Measurements from ENCODE around the gene AKR1C8. TPM values are rescaled to one million over a fixed set of nuclear protein-coding genes. Genes with fewer than 3 reads are reported as not detected.
"Not testable (repeated sequence)": the region's sequence is repeated elsewhere in the genome, so short reads cannot be mapped to it uniquely, and the experiment has no call there.

Gene AKR1C8
- total RNA-seq, 4 donors from 2014 or later, result not detected

GRCh38 chr10:5187867-5188266, 2.9 kb upstream of the AKR1C8 start:
- no peaks in the 10 kb centered on the region for H3K9me3 ChIP-seq
- TF ChIP-seq EP300 (IDR thresholded peaks at IDR 0.05) (no peak), POLR2A (IDR thresholded peaks at IDR 0.05) (no peak), CTCF (IDR thresholded peaks at IDR 0.05) (no peak)
- no peaks in the 10 kb centered on the region for H3K27me3 ChIP-seq
- no peaks in the 10 kb centered on the region for H3K36me3 ChIP-seq
- WGBS, 2 donors, result 67 to 75% methylated on average over 5 of the region's 5 CpGs
- H3K27ac ChIP-seq, result no peak overlapping the region
- H3K4me3 ChIP-seq, result no peak overlapping the region
- DNase-seq (ENCODE audit: low spot score in 2 of 2), result no peak
- H3K4me1 ChIP-seq, result no peaks in the 10 kb centered on the region

GRCh38 chr10:5183923-5184322, 1.0 kb downstream of the AKR1C8 start:
- Histone ChIP-seq H3K4me3 (no peak overlapping the region), H3K27me3 (no peaks in the 10 kb centered on the region), H3K27ac (no peak overlapping the region), H3K9me3 (no peaks in the 10 kb centered on the region), H3K36me3 (no peaks in the 10 kb centered on the region), H3K4me1 (no peaks in the 10 kb centered on the region)
- DNase-seq (ENCODE audit: low spot score in 2 of 2), result no peak
- TF ChIP-seq CTCF (IDR thresholded peaks at IDR 0.05) (no peak), POLR2A (IDR thresholded peaks at IDR 0.05) (no peak), EP300 (IDR thresholded peaks at IDR 0.05) (no peak)
- 67 to 72% methylated on average over 2 of the region's 2 CpGs for WGBS, 2 donors

- H3K9me3 ChIP-seq; H3K4me1 ChIP-seq; H3K36me3 ChIP-seq; H3K27ac ChIP-seq; DNase-seq (ENCODE audit: low spot score in 2 of 2); H3K27me3 ChIP-seq; H3K4me3 ChIP-seq: not testable (repeated sequence)
- 86 to 89% methylated on average over 12 of the region's 12 CpGs for WGBS, 2 donors
These were observed 4.4 kb downstream of the AKR1C8 start for GRCh38 chr10:5180503-5180902.

- DNase-seq (ENCODE audit: low spot score in 2 of 2); H3K36me3 ChIP-seq; H3K27ac ChIP-seq; H3K4me1 ChIP-seq; H3K4me3 ChIP-seq; H3K9me3 ChIP-seq; H3K27me3 ChIP-seq: not testable (repeated sequence)
- 88 to 100% methylated on average over 3 of the region's 3 CpGs for WGBS, 2 donors
These were observed 9.4 kb downstream of the AKR1C8 start for GRCh38 chr10:5175581-5175980.

GRCh38 chr10:5168897-5169420, 16.0 kb downstream of the AKR1C8 start:
- Histone ChIP-seq H3K27ac (no peak overlapping the region), H3K4me3 (no peak overlapping the region), H3K36me3 (no peaks in the 10 kb centered on the region), H3K4me1 (no peaks in the 10 kb centered on the region), H3K27me3 (no peaks in the 10 kb centered on the region), H3K9me3 (peaks cover 0 to 35% (median 6%) of the 10 kb centered on the region in 4 donors)
- 60 to 75% methylated on average over 5 of the region's 5 CpGs for WGBS, 2 donors
- TF ChIP-seq POLR2A (IDR thresholded peaks at IDR 0.05), result no peak
- no peak for TF ChIP-seq CTCF (IDR thresholded peaks at IDR 0.05)
- TF ChIP-seq EP300 (IDR thresholded peaks at IDR 0.05), result no peak
- no peak for DNase-seq (ENCODE audit: low spot score in 2 of 2)

GRCh38 chr10:5165738-5166137, 19.2 kb downstream of the AKR1C8 start:
- TF ChIP-seq POLR2A (IDR thresholded peaks at IDR 0.05), result no peak
- no peak for TF ChIP-seq EP300 (IDR thresholded peaks at IDR 0.05)
- TF ChIP-seq CTCF (IDR thresholded peaks at IDR 0.05), result no peak
- Histone ChIP-seq H3K27ac (no peak overlapping the region), H3K4me1 (no peaks in the 10 kb centered on the region), H3K4me3 (no peak overlapping the region), H3K9me3 (peaks cover 0 to 56% (median 6%) of the 10 kb centered on the region in 4 donors), H3K36me3 (no peaks in the 10 kb centered on the region), H3K27me3 (no peaks in the 10 kb centered on the region)
- 8 to 15% methylated on average over 1 of the region's 1 CpG for WGBS, 2 donors
- no peak for DNase-seq (ENCODE audit: low spot score in 2 of 2)

All from tibial nerve (tissue), 4 donors.